Activated CD4-positive, CD25-positive, alpha-beta regulatory T cell treated with anti-CD3 and anti-CD28 coated beads, Interleukin-2, amount 50 U/mL, for 72 hours (primary cell): Measurements from ENCODE around the gene CLASP2.

Experiments used
- DNase-seq: peaks from one replicate; pipeline ENCODE4 v3.0.0; 2021

The CLASP2 gene

GRCh38 chr3:33636125-33636850 is 81.8 kb downstream of the CLASP2 start:
- DNase-seq, result no peak

DNA sequence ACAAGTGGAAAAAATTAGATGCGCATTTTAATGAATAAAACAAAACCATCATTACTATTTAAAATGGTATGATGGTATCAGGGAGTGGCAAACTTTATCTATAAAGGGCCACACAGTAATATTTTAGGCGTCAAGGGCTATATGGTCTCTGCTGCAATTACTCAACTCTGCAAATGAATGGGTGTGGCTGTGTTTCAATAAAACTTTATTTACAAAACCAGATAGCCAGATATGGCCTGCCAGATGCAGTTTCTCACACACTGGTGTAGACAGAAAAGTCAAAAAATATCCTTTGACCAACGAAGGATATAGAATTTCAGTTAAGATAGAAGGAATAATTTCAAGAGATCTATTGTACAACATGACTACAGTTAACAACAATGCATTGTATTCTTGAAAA is 83.8 kb downstream of the CLASP2 start:
- no peak for DNase-seq

- no peak for DNase-seq
These were observed 88.8 kb downstream of the CLASP2 start for GRCh38 chr3:33629219-33629618.

- no peak for DNase-seq
These were observed 93.3 kb downstream of the CLASP2 start for GRCh38 chr3:33624756-33625155.

- DNase-seq, result no peak
These were observed 105.0 kb downstream of the CLASP2 start for GRCh38 chr3:33613041-33613440.

- DNase-seq, result no peak
These were observed 105.4 kb downstream of the CLASP2 start for GRCh38 chr3:33612607-33613006.

DNA sequence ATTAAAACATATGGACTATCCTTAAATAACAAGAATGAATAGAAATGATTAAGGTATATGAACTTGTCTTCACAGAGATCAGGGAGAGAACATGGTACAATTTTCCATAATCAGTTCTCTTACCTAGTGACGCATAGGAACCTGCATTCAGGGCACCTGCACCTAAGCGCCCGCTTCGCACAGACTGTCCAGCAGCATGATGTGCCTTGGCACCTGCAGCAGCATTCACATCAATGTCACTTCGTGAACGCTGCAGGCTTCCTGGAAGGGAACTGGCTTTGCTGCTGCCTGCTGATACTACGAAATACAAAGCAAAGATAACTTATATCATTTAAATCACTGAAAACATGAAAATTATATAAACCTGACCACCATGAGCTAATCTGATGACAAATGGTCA is 115.2 kb downstream of the CLASP2 start:
- DNase-seq, result no peak

DNA sequence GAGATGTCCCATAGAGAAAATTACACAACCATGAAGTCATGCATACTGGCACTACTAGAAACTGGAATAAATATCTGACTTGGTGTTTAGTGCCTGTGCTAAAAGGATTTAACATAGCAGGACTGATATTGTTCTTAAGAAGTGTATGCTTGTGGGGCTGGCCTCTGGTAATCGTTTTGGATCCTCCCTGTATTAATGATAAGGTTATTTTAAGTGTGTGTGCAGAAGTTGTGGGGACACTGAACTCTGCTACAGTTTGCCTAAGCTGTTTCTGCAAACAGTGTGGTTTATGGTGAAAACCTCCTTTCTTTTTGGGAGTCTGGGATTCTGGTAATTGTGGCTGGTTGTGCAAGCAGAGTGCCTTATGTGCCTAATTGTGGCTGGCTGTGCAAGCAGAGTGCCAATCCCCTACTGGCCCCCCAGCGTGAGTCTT is 120.8 kb downstream of the CLASP2 start:
- no peak for DNase-seq

GRCh38 chr3:33592999-33593398 is 125.1 kb downstream of the CLASP2 start:
- DNase-seq, result no peak

GRCh38 chr3:33590541-33590940 is 127.5 kb downstream of the CLASP2 start:
- DNase-seq, result no peak

DNA sequence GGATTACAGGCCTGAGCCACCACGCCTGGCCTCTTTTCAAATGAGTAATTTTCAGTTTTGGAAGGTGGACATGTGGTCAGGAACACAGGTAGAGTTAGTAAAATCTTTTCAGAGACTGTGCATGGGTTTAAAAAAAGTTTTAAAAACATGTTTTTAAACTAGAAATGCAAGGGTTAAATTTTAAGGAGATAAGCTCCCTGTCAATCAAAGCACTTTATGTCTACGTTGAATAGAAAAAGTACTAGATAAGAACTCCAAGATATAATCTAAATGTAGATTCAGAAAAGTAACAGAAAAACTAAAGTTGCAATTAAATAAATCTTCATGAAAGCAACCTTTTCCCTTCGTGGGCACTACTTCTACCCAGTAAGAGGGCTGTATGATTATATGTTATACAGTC is 131.7 kb downstream of the CLASP2 start:
- DNase-seq, result no peak

GRCh38 chr3:33582234-33582633 is 135.8 kb downstream of the CLASP2 start:
- DNase-seq, result no peak

DNA sequence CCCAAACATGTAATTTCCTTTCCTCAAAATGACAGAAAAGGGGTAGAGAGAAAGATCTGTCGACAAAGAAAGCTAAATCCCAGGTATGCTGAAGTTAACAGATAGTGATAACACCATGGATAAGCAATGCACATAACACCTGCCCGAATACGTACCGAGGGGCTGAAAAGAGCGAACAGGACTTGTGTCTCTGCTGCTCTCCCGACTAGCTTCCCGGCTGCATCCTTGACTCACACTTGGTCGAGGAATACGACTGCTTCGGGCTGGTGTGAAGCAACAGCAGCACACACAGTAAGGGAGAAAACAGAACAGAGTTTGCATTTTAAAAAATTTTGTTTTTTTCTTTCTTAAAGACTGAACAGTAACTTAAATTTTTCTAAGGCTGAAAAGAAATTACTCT is 136.4 kb downstream of the CLASP2 start:
- DNase-seq, result no peak

DNA sequence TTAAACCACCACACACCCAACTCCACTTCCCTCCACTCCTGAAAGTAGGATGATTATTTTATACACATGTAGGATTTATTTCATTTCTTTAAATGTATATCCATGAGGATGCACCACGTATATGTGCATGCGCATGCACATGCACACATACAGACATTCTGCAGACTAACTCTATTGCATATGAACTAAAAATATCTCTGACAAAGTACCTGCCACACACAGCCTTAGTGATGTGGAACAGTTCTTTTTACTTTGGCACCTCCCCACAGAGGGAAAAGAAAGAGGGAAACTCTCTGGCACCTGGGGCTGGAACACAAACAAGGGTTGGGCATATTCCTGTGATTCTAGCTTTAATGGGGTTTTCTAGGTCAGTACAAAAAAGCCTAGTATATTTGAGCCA is 138.2 kb downstream of the CLASP2 start:
- DNase-seq, result no peak

DNA sequence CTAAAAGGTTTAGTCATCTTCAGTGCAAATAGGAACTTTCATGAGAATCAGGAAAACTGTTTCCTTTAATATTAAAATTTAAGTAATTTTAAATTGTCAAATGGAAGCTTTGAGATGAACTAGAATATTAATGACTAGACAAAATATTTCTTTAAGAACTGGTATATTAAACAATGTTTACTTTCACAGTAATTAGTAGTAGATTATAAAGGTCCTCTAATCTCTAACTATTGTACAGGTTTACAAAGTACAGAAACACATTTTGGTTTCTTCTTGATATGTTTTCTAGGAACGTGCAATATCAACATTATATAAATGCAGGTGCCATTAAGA is 138.9 kb downstream of the CLASP2 start:
- DNase-seq, result no peak

DNA sequence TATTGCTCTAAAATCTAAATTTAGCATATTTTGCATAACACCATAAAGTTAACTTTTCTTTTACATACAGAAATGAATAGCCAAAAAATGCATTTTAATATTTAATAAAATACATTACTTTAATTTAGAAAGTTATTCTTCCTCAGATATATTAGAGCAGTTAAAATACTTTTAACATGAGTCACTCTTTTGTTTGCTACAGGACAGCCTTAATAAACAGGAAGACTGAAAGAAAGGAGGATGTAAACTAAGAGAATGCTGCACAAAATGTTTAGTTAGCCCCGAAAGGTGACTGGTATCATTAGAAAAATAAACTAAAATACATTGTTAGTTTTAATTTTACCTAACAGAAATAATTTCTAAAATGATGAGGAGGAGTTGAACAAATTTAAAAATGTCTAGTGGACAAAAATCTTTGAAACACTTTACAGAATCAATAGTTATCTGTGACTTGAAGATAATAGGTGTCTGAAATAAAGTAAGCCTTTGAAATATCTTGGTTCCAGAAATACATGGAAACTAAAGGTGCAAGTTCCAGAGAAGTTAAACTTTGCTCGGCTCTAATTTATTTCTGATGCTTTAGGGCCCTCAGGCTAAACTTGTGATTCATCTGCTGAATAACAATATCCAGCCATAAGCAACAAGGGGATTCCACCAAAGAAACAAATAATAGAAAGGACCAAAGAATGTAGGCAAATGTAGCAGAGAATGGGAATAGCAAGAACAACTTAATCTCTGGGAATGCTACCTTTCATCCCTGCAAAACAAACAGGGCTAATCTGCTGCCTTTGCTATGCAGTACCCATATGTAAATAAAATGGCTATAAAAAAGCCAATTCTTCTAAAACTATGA is 139.5 kb downstream of the CLASP2 start:
- no peak for DNase-seq

DNA sequence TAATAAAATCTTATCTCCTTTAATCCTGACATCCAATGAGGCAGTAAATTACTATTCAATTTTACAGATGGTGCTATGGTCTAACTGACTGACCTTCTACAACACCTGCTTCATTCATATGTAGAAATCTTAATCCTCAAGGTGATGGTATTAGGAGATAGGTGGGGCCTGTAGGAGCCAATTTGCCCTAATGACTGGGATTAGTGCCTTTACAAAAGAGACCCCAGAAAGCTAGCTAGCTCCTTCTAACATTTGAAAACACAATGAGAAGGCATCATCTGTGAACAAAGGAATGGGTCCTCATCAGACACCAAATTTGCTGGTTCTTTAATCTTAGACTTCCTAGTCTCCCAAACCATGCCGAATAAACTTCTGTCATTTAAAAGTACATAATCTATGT is 140.5 kb downstream of the CLASP2 start:
- no peak for DNase-seq

DNA sequence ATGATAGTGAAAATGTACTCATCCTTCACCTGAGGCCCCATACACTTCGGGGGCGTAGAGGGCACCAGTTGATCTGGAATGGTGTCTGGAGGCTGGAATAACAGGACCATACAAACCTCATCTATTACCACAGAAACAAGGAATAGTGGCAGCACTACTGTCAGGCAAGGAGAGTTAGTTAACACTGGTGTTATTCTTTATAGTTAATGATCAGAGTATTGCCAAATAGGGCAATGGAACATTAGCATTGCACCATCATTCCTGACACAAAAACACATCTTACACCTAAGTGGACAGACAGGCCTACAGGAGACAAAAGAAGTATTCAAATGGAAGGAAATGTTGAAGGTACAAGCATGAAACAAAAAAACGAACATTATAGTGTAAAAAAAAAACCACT is 140.9 kb downstream of the CLASP2 start:
- no peak for DNase-seq

DNA sequence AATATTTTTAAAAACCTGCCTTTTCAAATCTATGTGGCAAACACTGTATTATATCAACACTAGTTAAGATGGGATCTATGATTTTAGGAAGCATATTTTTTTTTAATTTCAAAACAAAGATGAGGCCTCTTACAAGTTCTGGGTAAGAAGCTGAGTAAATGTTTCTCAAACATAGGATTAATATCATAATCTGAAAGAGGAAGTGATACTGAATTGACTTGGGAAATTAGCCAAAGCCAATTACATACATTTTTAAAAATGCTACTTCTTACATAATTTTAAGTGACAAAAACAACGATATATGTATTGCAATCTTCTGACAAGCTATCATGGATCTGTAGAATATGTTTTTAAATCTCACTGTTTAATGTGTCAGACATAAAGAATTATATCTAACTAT is 142.7 kb downstream of the CLASP2 start:
- no peak for DNase-seq

- no peak for DNase-seq
These were observed 160.2 kb downstream of the CLASP2 start for GRCh38 chr3:33557829-33558228.

- no peak for DNase-seq
These were observed 160.8 kb downstream of the CLASP2 start for GRCh38 chr3:33557279-33557678.

GRCh38 chr3:33547101-33547500 is 171.0 kb downstream of the CLASP2 start:
- no peak for DNase-seq

DNA sequence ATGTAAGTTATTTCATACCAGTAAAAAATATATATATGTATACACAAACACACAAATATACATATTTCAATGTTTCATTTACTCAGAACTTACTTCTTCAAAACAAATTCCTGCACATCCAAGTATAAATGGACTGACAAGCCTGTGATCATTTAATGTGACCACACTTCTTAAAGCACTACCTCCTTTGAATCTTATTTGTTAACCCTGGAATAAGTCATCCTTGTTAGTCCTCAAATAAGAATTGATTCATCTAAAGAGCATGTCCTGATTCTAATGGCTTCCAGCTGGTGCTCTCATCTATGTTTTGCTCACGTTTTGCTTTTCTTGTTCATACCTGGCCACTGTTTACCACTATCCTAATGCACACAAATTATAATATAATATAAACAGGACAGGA is 173.9 kb downstream of the CLASP2 start:
- DNase-seq, result no peak

DNA sequence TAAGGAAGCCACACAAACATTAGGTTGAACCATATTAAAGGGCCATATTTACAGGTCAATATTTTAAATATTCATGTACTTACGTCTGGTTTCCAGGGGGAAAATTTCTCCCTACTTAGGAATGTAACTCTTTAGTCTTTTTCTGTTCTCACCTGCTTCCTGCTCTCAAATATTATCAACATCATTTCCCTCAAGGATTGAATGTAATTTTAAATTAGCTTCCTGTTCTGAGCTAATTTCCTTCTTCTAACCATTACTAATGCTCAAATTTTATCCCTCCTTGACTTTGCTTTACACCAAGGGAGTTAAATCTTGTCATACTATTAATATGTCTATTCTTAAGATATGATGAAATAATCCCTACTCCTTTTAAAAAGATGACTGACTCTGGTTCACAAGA is 174.5 kb downstream of the CLASP2 start:
- no peak for DNase-seq

DNA sequence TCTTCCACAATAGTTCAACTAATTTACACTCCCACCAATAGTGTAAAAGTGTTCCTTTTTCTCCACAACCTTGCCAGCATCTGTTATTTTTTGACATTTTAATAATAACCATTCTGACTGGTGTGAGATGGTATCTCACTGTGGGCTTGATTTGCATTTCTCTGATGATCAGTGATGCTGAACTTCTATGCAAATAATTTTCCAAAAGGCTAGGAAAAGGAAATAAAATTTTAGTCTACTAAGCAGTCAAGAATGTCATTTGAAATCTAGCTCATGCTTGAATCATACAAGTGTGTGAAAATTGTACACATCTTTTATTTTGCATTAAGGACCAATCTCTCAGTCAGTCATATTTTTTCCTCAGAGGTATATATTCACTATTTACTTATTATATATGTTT is 176.1 kb downstream of the CLASP2 start:
- DNase-seq, result no peak
